Mucosa of stomach (tissue), 1 donor: ENCODE measurements around the gene DRG1.
"Not testable (repeated sequence)": the region's sequence is repeated elsewhere in the genome, so short reads cannot be mapped to it uniquely, and the experiment has no call there.

Experiments used
- H3K27me3 ChIP-seq: one replicate; pipeline ENCODE4 v1.7.0; 2013; ENCODE audit warnings: mild to moderate bottlenecking, low read length; ENCODE audit not compliant: control insufficient read depth, insufficient read depth
- H3K36me3 ChIP-seq: one replicate; pipeline ENCODE4 v1.7.0; 2013; ENCODE audit warnings: low read length; ENCODE audit not compliant: control insufficient read depth, insufficient read depth
- H3K4me1 ChIP-seq: one replicate; pipeline ENCODE4 v1.7.0; 2013; ENCODE audit warnings: mild to moderate bottlenecking, low read length; ENCODE audit not compliant: control insufficient read depth, insufficient read depth
- H3K4me3 ChIP-seq: one replicate; pipeline ENCODE4 v1.7.0; 2013; ENCODE audit warnings: low read length
- H3K9ac ChIP-seq: one replicate; pipeline ENCODE4 v1.7.0; 2013; ENCODE audit warnings: mild to moderate bottlenecking, low read length, moderate library complexity
- H3K9me3 ChIP-seq: one replicate; pipeline ENCODE4 v1.7.0; 2013; ENCODE audit warnings: mild to moderate bottlenecking, low read length, moderate library complexity; ENCODE audit not compliant: control insufficient read depth
- donor health status: Pancreatic carcinoma.

Gene DRG1

DNA sequence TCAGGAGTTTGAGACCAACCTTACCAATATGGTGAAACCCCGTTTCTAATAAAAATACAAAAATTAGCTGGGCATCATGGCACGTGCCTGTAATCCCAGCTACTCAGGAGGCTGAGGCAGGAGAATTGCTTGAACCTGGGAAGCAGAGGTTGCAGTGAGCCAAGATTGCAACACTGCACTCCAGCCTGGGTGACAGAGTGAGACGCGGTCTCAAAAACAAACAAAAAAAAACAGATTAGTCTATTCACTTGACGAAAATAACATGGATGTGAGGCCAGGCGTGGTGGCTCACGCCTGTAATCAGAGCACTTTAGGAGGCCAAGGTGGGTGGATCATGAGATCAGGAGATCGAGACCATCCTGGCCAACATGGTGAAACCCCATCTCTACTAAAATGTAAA is 83.1 kb downstream of the DRG1 start:
- not testable (repeated sequence) for H3K36me3 ChIP-seq, H3K27me3 ChIP-seq, H3K9ac ChIP-seq, H3K9me3 ChIP-seq, H3K4me3 ChIP-seq, H3K4me1 ChIP-seq
